Stomach (tissue), 4 donors: ENCODE data around the gene CLDN22.

Experiments used
- CTCF ChIP-seq, 7 experiments: fragments of 450-650 bp in 4 of 7; fragments of 200-600 bp in 3 of 7; sonication (generic) in 3 of 7; IDR thresholded peaks; one replicate each; pipeline ENCODE4 v1.5.1; 2016 to 2019; ENCODE audit warnings: antibody characterized with exemption in 7 of 7, control low read depth in 2 of 7, mild to moderate bottlenecking in 1 of 7
- POLR2A ChIP-seq, 4 donors: fragments of 450-650 bp; IDR thresholded peaks; one replicate each; pipeline ENCODE4 v1.6.1; 2016; ENCODE audit warnings: antibody characterized with exemption in 4 of 4, control low read depth in 2 of 4, mild to moderate bottlenecking in 1 of 4, moderate library complexity in 1 of 4
- POLR2AphosphoS5 ChIP-seq, 3 donors: sonication (generic); formaldehyde crosslinking; IDR thresholded peaks; one replicate each; pipeline ENCODE4 v1.6.1; 2016; ENCODE audit warnings: antibody characterized with exemption in 3 of 3

GRCh38 chr4:183335369-183335940 is 15.4 kb upstream of the CLDN22 start:
- TF ChIP-seq CTCF (IDR thresholded peaks at IDR 0.05) = no peak
- TF ChIP-seq POLR2A (IDR thresholded peaks at IDR 0.05) = no peak
- TF ChIP-seq POLR2AphosphoS5 (IDR thresholded peaks at IDR 0.05) = no peak
